ENCODE data around the gene AATK.

DNA sequence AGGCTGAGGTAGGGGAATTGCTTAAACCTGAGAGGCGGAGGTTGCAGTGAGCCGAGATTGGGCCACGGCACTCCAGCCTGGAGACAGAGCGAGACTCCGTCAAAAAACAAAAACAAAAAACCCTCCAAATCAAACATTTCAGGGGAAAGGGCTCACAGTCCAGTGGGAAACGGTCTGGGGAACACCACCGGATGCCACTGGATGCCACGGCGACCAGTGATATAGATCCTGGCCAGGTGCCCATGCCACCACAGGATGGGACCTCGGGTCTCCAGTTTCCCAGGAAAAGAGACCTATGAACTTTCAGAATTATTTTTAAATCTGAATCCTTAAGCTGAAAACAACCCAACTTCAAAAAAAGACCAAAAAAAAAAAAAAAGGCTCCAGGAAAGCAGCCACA lies 44.4 kb upstream of the AATK start:
- TF ChIP-seq POLR2A (IDR thresholded peaks at IDR 0.05; ENCODE audit: low read depth, low read length) (no peak), BHLHE40 (IDR thresholded peaks at IDR 0.05; ENCODE audit: low read depth, low read length) (no peak), CTCF (conservative IDR thresholded peaks at IDR 0.05; ENCODE audit: low read depth, low read length) (no peak), CHD1 (IDR thresholded peaks at IDR 0.05; ENCODE audit: low read depth, low read length) (no peak), MXI1 (IDR thresholded peaks at IDR 0.05; ENCODE audit: borderline replicate concordance, low read depth, low read length) (no peak), RAD21 (IDR thresholded peaks at IDR 0.05; ENCODE audit: low read length) (no peak), RCOR1 (IDR thresholded peaks at IDR 0.05; ENCODE audit: insufficient replicate concordance, low read length) (no peak), CEBPB (IDR thresholded peaks at IDR 0.05; ENCODE audit: low read depth, low read length) (no peak), MAFK (IDR thresholded peaks at IDR 0.05; ENCODE audit: low read depth, low read length) (no peak)

Data from IMR-90 (cell line).